HepG2 (cell line): Measurements from ENCODE around the gene TMEM117.

ENCODE experiments used
- RAD21 ChIP-seq: fragments of 450-650 bp; formaldehyde crosslinking; IDR thresholded peaks from 2 replicates; pipeline ENCODE4 v1.5.0; 2020; ENCODE audit warnings: mild to moderate bottlenecking
- RBM22 ChIP-seq: fragments of 200-400 bp; formaldehyde crosslinking; optimal IDR thresholded peaks from 2 replicates; pipeline ENCODE3; 2017; ENCODE audit warnings: mild to moderate bottlenecking, low read length, moderate library complexity
- ZBTB21 ChIP-seq: sonication (generic); formaldehyde crosslinking; IDR thresholded peaks from 2 replicates; pipeline ENCODE4 v1.4.0; 2020; ENCODE audit warnings: missing genetic modification reagents
- TF ChIP-seq, protein P1 (sequence below): IDR thresholded peaks from 2 replicates; pipeline ENCODE4 v1.6.1; 2016; ENCODE audit warnings: missing compliant biosample characterization, missing genetic modification reagents, borderline replicate concordance
- TF ChIP-seq, protein P2 (sequence below): IDR thresholded peaks from 2 replicates; pipeline ENCODE4 v1.6.1; 2012; ENCODE audit warnings: inconsistent platforms

DNA sequence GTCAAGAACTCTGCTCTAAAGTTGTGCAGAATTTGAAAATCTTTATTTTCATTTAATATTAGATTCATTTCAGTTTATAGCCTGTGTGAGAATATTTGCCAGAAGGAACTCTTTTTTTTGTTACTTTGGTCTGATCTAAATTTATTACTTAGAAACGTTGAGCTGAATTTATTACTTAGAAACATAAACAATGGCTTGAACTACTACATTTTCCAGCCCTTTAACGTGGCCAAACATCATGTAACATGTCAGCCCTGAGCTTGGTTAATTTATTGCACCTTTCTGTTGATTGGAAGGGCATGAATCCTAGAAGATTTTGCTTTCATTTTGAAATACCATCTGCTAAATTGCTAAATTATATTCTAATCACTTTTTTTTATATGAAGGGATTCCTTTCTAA, 241.4 kb downstream of the TMEM117 start:
- TF ChIP-seq, protein P1, sequence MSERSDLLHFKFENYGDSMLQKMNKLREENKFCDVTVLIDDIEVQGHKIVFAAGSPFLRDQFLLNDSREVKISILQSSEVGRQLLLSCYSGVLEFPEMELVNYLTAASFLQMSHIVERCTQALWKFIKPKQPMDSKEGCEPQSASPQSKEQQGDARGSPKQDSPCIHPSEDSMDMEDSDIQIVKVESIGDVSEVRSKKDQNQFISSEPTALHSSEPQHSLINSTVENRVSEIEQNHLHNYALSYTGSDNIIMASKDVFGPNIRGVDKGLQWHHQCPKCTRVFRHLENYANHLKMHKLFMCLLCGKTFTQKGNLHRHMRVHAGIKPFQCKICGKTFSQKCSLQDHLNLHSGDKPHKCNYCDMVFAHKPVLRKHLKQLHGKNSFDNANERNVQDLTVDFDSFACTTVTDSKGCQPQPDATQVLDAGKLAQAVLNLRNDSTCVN (CRISPR knock-in tag) = no peak
- TF ChIP-seq ZBTB21 (CRISPR knock-in tag) (no peak), RBM22 (no peak), RAD21 (CRISPR knock-in tag) (no peak)
- TF ChIP-seq, protein P2, sequence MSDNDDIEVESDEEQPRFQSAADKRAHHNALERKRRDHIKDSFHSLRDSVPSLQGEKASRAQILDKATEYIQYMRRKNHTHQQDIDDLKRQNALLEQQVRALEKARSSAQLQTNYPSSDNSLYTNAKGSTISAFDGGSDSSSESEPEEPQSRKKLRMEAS = no peak
